ENCODE results near the gene SURF4.

SURF4 gene

DNA sequence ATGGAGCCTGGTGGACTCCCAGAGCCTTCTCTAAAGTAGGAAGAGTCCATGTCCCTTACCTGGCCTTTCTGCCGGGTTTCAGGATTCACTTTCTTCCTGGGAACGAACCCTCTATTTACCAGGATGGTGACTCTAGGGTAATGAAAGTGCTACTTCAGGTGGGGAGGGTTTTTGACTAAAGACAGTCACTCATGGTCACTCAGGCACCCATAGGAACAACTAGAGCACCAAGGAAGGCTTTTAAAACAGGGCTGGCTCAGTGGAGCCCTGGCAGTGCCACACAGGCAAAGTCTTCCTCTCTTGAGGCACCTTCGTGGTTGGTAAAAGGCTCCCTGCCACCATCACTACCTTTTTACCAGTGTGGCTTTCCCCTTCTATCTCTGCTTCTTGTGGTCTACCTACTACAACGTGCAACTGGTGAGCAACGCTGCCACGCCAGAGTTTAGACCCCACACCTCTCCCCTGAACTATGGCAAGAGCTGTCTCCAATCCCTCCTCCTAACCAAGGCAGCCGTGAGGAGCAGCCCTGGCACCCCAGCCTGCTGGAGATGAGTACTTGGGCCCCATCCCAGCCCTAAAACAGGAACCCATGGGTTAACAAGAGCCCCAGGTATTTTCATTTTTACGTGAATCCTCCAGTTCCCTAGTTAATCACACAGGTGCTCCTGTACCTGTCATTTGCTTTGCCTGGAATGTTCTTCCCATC is 23.1 kb downstream of the SURF4 start:
- no peak for DNase-seq (ENCODE audit: low read depth, low spot score)

DNA sequence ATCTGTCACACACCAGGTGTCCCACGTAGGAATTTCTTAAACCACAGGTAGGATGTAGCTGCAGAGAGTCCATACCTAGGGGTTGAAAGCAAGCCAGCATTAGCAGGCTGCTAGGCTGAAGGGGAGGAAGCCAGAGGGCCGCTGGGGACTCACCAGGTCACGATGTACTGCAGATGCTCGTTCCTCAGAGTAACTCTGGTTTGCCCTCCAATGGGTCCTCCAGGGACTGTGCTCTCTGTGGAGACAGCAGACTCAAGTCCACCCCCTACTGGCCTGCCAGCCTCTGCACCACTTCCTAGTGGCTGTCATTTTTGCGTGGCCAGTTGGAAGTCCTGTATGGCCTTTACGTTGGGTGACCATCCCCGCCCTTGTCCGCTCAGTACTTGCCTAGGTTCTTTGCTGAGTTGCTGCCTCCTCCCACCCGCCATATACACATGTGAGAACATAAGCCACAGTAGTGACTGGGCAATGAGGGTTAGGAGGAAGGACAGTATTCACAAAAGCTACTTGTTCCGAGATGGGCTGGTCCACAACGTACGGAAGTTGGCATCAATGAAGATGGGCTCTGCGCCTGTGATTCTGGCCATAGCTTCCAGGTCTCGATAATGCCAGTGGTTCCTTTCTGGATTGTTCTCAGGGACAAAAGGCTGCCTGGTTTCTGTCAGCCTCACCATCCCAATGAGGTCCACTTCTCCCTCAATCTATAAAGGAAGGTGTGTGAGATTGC is 23.8 kb downstream of the SURF4 start:
- DNase-seq (ENCODE audit: low read depth, low spot score): no peak

GRCh38 chr9:133351526-133351907 is 24.3 kb downstream of the SURF4 start:
- DNase-seq (ENCODE audit: low read depth, low spot score): no peak

- no peak for DNase-seq (ENCODE audit: low read depth, low spot score)
Measured at GRCh38 chr9:133349965-133350616, 25.8 kb downstream of the SURF4 start.

GRCh38 chr9:133348718-133349573 is 26.9 kb downstream of the SURF4 start:
- no peak for DNase-seq (ENCODE audit: low read depth, low spot score)

DNA sequence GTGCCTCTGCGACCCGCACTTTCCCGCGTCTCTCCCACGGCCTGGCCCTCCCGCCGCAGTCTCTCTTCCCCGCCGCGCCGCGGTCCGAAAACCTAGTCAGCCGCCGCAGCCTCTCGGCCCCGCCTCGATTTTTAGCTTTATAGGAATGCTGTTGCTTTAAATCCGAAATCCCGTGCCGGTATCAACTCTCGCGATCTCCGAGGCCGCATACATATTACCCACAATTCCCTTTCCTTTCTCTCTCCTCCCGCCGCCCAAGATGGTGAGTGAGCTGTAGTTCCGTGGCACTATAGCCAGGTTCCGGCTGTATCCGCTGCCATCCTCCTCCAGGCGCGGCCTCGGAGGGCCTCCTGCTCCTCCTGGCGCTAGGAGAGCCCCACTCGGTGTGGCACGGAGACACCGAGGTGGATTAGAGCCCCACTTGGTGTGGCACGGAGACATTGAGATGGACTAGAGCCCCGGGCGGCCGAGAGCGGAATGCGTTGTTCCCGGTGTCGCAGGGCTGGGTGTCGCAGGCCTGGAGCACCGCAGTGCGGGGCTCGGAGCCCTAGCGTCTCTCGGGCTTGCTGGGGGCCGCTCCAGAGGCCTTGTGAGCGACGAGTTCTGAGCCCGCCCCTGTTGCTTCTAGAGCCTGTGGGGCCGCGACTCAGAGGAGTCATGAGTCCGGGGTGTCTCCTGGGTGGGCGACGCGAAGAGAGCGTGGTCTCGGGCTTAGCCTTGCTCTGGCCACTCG is 27.7 kb downstream of the SURF4 start, which contains the start of the genes MED22 and RPL7A:
Gene MED22 (minus strand): TSS at position 147 of the 733 bp plus-strand sequence. CDS start 1,469 bp downstream, outside the sequence.
Gene RPL7A (plus strand): TSS at position 234 of the 733 bp plus-strand sequence. CDS start 26 bp downstream, at position 260.
- DNase-seq (ENCODE audit: low read depth, low spot score): peak; percentile 85

DNA sequence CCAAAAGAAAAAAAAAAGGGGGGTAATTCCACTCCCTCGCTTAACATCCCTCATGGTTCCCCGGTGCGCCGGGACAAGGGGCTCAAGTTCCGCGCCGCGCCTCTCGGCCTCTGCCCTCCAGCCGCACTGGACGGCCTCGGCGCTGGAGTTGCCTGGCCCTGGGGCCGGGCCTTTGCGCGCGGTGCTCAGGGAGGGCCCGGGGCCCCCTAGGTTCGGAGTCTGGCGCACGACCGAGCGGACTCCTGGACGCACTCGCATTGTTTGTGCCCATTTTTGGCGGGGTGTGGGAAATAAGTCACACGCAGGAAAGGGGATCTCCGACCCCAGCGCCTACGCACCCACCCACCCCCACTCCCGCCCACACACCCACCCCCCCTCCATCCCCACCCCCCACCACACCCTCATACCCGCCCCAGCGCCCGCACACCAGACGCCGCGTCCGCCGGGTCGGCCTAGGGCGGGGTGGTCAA is 28.3 kb downstream of the SURF4 start:
- DNase-seq (ENCODE audit: low read depth, low spot score): no peak

- no peak for DNase-seq (ENCODE audit: low read depth, low spot score)
Measured at GRCh38 chr9:133346021-133346785, 29.7 kb downstream of the SURF4 start.

DNA sequence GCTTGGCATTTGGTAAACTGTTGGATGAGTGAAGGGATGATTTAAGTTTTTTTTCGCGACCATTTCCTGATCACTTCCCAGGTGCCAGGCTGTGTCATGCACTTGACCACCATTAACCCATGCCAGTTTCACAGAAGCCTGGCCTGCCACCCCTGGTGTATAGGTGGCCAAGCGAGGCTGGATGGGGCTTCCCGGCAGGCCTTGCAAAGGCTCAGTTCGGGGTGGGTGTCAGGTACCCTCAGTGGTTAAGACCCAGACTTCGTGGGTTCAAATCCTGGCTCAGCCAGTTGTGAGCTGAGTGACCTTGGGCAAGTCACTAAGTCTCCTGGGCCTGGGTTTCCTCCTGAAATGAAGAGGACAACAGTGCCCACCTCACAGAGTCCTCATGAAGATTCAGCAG is 30.3 kb downstream of the SURF4 start:
- DNase-seq (ENCODE audit: low read depth, low spot score): no peak

- DNase-seq (ENCODE audit: low read depth, low spot score): no peak
Measured at GRCh38 chr9:133344979-133345378, 30.9 kb downstream of the SURF4 start.

GRCh38 chr9:133344071-133344470 is 31.8 kb downstream of the SURF4 start:
- no peak for DNase-seq (ENCODE audit: low read depth, low spot score)

GRCh38 chr9:133342570-133342969 is 33.3 kb downstream of the SURF4 start:
- no peak for DNase-seq (ENCODE audit: low read depth, low spot score)

DNA sequence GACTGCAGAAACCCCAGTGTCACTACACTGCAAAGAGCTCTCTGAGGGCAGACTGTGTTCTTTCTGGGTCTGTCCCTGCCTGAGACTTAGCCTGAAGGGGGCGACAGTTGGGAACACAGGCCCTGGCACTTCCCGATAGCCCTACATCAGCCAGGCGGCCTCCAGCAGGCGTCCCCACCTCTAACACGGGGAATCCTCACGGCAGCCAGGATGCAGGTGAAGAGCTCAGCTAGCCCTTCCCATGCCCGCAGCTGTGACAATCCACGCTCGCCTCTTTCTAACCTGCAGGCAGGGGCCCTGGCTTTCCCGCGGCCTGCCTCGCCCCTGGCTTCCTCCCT is 33.8 kb downstream of the SURF4 start:
- DNase-seq (ENCODE audit: low read depth, low spot score): no peak

- no peak for DNase-seq (ENCODE audit: low read depth, low spot score)
Measured at GRCh38 chr9:133341369-133342068, 34.3 kb downstream of the SURF4 start.

DNA sequence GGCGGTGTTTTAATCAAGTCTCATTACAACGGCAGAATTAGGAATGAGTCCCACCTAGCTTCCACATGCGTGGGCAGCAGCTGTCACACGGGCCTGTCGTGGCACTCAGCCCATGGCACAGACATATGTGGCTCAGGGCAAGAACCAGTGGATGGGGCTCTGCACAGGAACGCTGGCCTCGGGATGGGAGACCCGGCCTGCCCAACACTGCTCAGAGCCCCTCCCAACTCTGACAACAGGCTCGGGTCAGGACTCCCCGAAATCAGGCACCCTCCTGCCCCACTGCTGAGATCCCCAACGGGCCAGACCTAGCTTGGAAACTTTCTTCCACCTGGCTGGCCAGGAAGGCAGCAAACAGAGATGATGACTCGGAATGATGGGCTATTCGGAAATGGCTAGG is 34.9 kb downstream of the SURF4 start:
- no peak for DNase-seq (ENCODE audit: low read depth, low spot score)

DNA sequence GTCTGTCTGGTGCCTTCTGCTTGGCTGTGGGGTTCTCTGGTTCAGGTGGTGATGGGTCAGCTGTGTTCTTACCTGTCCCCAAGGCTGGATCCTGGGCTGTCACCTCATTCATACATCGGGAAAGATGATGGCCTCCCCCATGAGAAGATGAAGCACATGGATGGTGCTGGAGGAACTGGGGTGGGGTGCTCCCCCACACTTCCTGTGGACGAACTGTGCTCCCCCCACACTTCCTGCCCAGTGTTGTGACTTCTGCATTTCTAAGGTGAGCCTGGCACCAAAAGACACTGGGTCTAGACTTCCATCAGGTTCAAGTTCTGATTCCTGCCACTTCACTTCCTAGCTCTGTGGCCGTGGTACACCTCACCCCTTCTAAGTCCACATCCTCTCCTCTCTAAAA is 35.6 kb downstream of the SURF4 start:
- DNase-seq (ENCODE audit: low read depth, low spot score): no peak

DNA sequence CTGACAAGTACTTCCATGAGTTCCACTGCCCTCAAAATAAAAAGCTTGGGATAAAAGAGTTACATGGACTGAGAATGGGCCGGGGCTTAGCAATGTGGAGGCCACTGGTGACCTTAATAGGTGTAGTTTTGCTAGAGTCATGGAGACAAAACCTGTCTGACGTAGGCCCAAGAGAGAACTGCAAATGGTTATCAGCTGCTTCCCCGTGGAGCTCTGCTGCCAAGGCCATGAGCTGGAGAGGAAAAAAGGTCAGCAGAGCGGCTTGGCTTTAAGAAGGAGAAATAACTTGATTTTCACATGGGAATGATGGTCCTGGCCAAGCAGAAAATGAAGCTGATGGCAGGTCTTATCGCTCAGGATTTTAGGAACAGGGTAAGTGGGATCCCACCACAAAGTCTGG is 36.2 kb downstream of the SURF4 start:
- DNase-seq (ENCODE audit: low read depth, low spot score): no peak

DNA sequence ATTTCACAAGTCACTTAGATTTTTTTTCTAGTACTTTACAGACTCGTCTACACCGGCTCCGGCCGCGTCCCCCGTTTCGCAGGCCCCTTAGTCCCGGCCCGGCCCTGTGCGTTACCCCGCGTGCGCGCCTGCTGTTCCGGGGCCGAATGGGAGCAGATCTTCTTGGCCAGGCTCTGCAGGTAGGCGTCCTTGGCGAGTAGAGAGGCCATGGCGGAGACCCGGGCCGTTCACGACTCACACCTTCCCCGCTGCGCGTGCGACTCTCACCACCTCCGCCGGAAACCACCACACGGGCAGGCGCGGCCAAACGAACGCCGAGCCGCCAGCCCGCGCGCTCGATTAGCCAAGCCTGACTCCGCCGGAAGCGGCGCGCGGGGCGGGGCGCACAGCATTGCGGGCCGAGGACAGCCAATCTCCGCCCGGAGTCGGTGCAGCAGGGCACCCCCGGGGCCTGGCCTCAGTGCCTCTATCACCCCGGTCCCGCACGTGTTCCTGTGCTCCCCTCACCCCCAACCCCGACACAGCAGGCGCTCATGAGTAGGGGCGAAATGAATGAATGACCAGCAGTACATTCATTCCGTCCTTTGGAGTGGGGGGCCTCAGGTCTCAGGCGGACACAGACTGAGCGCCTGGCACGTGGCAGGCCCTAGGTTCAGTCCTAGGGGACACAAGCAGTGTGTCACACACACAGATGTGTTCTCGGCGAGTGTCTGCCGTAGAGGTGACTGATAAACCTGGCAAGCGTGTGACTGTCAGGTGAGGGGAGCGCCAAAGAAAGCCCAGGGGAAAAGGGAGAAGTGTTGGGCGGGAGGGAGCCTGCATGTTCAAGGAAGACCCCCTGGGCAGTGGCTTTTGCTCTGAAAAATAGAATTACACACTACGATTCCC is 39.7 kb downstream of the SURF4 start, which contains the start of gene SURF6:
Gene SURF6 (minus strand): TSS at position 265 of the 888 bp plus-strand sequence. CDS start 56 bp downstream, at position 209.
- DNase-seq (ENCODE audit: low read depth, low spot score): peak; percentile 58
